ENCODE measurements around the gene NELL1.
A peak's percentile ranks its signal among the peaks of the same experiment; 100 is the strongest.
"Not testable (repeated sequence)": the region's sequence is repeated elsewhere in the genome, so short reads cannot be mapped to it uniquely, and the experiment has no call there.

The NELL1 gene

DNA sequence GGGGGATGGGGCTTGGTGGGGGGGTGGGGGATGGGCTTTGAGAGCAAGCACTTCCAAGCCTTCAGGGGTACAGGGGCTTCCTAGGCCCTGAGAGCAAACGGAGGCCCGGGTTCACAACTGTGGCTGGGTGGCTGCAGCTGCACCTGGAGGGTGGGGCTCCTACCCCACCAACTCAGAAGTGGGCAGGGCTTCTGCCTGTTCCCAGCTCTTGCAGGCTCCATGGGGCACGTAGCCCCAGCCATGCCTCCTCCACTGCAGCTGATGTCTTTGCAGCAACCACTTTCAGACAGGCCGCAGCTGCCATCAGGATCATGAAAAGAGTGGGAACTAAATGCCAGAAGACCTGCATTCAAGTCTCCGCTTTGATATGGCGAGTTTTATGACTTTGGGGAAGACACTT is 464.3 kb downstream of the NELL1 start:
- Histone ChIP-seq H3K9me2 (replicated peaks; ENCODE audit: control insufficient read depth, low read length) (no peaks in the 10 kb centered on the region), H3K27ac (ENCODE audit: low read depth, low read length) (no peak overlapping the region), H3K79me2 (ENCODE audit: control insufficient read depth, low read length) (no peaks in the 10 kb centered on the region), H4K20me1 (ENCODE audit: control insufficient read depth, insufficient read depth, low read depth, low read length) (no peaks in the 10 kb centered on the region), H3K4me3 (ENCODE audit: low read length) (no peak overlapping the region), H3K9me3 (ENCODE audit: control insufficient read depth, insufficient read depth, low read length) (no peaks in the 10 kb centered on the region), H3K4me1 (ENCODE audit: control insufficient read depth, low read length) (no peaks in the 10 kb centered on the region), H3F3A (ENCODE audit: control insufficient read depth, insufficient read depth) (no peaks in the 10 kb centered on the region), H3K27me3 (ENCODE audit: control insufficient read depth, low read length) (no peaks in the 10 kb centered on the region), H3K36me3 (ENCODE audit: control insufficient read depth, low read length) (no peaks in the 10 kb centered on the region), H3K4me2 (ENCODE audit: low read length) (no peak overlapping the region)
- no peak for TF ChIP-seq EZH2phosphoT487 (IDR thresholded peaks at IDR 0.05; ENCODE audit: borderline replicate concordance, low read length)

DNA sequence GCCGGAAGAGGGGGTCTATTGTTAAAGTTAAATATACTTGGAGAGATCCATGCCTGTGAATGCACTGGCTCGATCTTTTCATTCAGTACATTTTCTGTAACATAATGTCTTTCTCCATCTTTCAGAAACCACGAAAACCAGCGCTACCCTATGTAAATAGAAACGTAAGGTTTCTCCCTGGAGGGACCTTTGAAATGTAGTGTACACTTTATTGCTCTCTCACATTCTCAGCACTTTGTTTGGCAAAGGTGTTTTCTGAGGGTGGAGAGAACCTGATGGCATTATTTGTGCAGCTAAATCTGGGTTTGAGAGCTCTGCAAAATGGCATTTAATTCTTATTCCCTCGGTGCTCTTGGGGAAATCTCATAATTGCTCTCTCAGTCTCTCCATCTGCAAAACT is 468.4 kb downstream of the NELL1 start:
- no peaks in the 10 kb centered on the region for H3K4me1 ChIP-seq (ENCODE audit: control insufficient read depth, low read length)
- no peaks in the 10 kb centered on the region for H3K27me3 ChIP-seq (ENCODE audit: control insufficient read depth, low read length)
- TF ChIP-seq, protein P1, sequence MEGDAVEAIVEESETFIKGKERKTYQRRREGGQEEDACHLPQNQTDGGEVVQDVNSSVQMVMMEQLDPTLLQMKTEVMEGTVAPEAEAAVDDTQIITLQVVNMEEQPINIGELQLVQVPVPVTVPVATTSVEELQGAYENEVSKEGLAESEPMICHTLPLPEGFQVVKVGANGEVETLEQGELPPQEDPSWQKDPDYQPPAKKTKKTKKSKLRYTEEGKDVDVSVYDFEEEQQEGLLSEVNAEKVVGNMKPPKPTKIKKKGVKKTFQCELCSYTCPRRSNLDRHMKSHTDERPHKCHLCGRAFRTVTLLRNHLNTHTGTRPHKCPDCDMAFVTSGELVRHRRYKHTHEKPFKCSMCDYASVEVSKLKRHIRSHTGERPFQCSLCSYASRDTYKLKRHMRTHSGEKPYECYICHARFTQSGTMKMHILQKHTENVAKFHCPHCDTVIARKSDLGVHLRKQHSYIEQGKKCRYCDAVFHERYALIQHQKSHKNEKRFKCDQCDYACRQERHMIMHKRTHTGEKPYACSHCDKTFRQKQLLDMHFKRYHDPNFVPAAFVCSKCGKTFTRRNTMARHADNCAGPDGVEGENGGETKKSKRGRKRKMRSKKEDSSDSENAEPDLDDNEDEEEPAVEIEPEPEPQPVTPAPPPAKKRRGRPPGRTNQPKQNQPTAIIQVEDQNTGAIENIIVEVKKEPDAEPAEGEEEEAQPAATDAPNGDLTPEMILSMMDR (IDR thresholded peaks at IDR 0.05; ENCODE audit: low read depth, low read length, poor library complexity, severe bottlenecking) = no peak
- no peaks in the 10 kb centered on the region for H3K9me3 ChIP-seq (ENCODE audit: control insufficient read depth, insufficient read depth, low read length)
- H3F3A ChIP-seq (ENCODE audit: control insufficient read depth, insufficient read depth) = no peaks in the 10 kb centered on the region
- H3K27ac ChIP-seq (ENCODE audit: low read depth, low read length) = no peak overlapping the region
- H3K4me3 ChIP-seq (ENCODE audit: low read length) = no peak overlapping the region
- H4K20me1 ChIP-seq (ENCODE audit: control insufficient read depth, insufficient read depth, low read depth, low read length) = no peaks in the 10 kb centered on the region
- no peaks in the 10 kb centered on the region for H3K36me3 ChIP-seq (ENCODE audit: control insufficient read depth, low read length)
- H3K4me2 ChIP-seq (ENCODE audit: low read length) = no peak overlapping the region
- no peaks in the 10 kb centered on the region for H3K9me2 ChIP-seq (replicated peaks; ENCODE audit: control insufficient read depth, low read length)
- no peaks in the 10 kb centered on the region for H3K79me2 ChIP-seq (ENCODE audit: control insufficient read depth, low read length)

DNA sequence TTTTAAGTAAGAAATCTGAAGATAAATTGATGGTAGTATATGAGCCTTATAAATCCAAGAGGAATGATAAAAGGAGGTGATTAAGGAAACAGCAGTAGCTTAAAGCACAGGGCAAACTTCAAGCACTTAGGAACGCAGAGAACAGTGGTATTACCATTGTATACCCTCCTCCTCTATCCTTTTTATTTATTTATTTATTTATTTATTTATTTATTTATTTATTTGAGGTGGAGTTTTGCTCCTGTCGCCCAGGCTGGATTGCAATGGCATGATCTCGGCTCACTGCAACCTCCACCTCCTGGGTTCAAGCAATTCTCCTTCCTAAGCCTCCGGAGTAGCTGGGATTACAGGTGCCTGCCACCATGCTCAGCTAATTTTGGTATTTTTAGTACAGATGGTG is 472.2 kb downstream of the NELL1 start:
- H3K4me2 ChIP-seq (ENCODE audit: low read length); H3K36me3 ChIP-seq (ENCODE audit: control insufficient read depth, low read length); H3K79me2 ChIP-seq (ENCODE audit: control insufficient read depth, low read length); H3F3A ChIP-seq (ENCODE audit: control insufficient read depth, insufficient read depth); H3K4me1 ChIP-seq (ENCODE audit: control insufficient read depth, low read length); H3K27me3 ChIP-seq (ENCODE audit: control insufficient read depth, low read length); H3K27ac ChIP-seq (ENCODE audit: low read depth, low read length); H3K9me2 ChIP-seq (replicated peaks; ENCODE audit: control insufficient read depth, low read length); H4K20me1 ChIP-seq (ENCODE audit: control insufficient read depth, insufficient read depth, low read depth, low read length); H3K9me3 ChIP-seq (ENCODE audit: control insufficient read depth, insufficient read depth, low read length); H3K4me3 ChIP-seq (ENCODE audit: low read length): not testable (repeated sequence)

DNA sequence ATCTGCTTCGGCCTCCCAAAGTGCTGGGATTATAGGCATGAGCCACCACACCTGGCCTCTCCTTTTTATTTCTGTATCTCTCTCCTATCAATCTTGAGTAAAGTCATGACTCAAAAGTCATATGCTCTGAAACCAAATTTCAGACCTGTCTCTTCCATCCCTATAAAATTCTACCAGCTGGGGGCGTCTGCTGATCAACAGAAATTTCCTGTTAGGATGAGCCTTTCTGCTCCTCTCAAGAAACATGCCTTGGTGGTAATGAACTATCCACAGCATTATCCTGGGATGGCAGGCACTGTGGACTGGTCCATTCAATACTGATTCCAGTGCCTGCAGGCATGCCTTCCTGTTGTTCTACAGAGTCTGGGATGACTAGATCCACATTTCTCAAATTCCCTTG is 472.6 kb downstream of the NELL1 start:
- Histone ChIP-seq H3K4me1 (ENCODE audit: control insufficient read depth, low read length) (no peaks in the 10 kb centered on the region), H3F3A (ENCODE audit: control insufficient read depth, insufficient read depth) (no peaks in the 10 kb centered on the region), H3K9me2 (replicated peaks; ENCODE audit: control insufficient read depth, low read length) (no peaks in the 10 kb centered on the region), H3K4me2 (ENCODE audit: low read length) (no peak overlapping the region), H3K27ac (ENCODE audit: low read depth, low read length) (no peak overlapping the region), H3K4me3 (ENCODE audit: low read length) (no peak overlapping the region), H3K79me2 (ENCODE audit: control insufficient read depth, low read length) (no peaks in the 10 kb centered on the region), H3K27me3 (ENCODE audit: control insufficient read depth, low read length) (no peaks in the 10 kb centered on the region), H3K36me3 (ENCODE audit: control insufficient read depth, low read length) (no peaks in the 10 kb centered on the region), H4K20me1 (ENCODE audit: control insufficient read depth, insufficient read depth, low read depth, low read length) (no peaks in the 10 kb centered on the region), H3K9me3 (ENCODE audit: control insufficient read depth, insufficient read depth, low read length) (no peaks in the 10 kb centered on the region)
- TF ChIP-seq, protein P1 (IDR thresholded peaks at IDR 0.05; ENCODE audit: low read depth, low read length, poor library complexity, severe bottlenecking) = peak; percentile 32
- no peak for TF ChIP-seq EZH2phosphoT487 (IDR thresholded peaks at IDR 0.05; ENCODE audit: borderline replicate concordance, low read length)
